Middle frontal gyrus (tissue), 1 donor: ENCODE results near the gene MICOS13.

Source experiments
- DNase-seq: peaks from one replicate; pipeline ENCODE4 v3.0.0-alpha.2; 2015; ENCODE audit warnings: low spot score; ENCODE audit errors: extremely low spot score

Gene MICOS13

GRCh38 chr19:5667751-5668271 is 12.5 kb downstream of the MICOS13 start:
- no peak for DNase-seq

GRCh38 chr19:5666921-5667610 is 13.2 kb downstream of the MICOS13 start:
- no peak for DNase-seq

- DNase-seq, result no peak
These were observed 14.4 kb downstream of the MICOS13 start for GRCh38 chr19:5665781-5666513.

- DNase-seq, result no peak
These were observed 15.8 kb downstream of the MICOS13 start for GRCh38 chr19:5664515-5664914.

GRCh38 chr19:5663904-5664303 is 16.4 kb downstream of the MICOS13 start:
- DNase-seq, result no peak

GRCh38 chr19:5661483-5661882 is 18.8 kb downstream of the MICOS13 start:
- no peak for DNase-seq

- no peak for DNase-seq
These were observed 24.9 kb downstream of the MICOS13 start for GRCh38 chr19:5655412-5655811.

GRCh38 chr19:5654931-5655330 is 25.4 kb downstream of the MICOS13 start:
- DNase-seq, result no peak

GRCh38 chr19:5652261-5652660 is 28.1 kb downstream of the MICOS13 start:
- DNase-seq, result no peak

- DNase-seq, result no peak
These were observed 29.0 kb downstream of the MICOS13 start for GRCh38 chr19:5651361-5651760.

GRCh38 chr19:5648464-5648863 is 31.9 kb downstream of the MICOS13 start:
- no peak for DNase-seq

- no peak for DNase-seq
These were observed 33.6 kb downstream of the MICOS13 start for GRCh38 chr19:5646703-5647102.

GRCh38 chr19:5645409-5645808 is 34.9 kb downstream of the MICOS13 start:
- no peak for DNase-seq

- DNase-seq, result no peak
These were observed 36.3 kb downstream of the MICOS13 start for GRCh38 chr19:5644037-5644436.

- DNase-seq, result no peak
These were observed 37.3 kb downstream of the MICOS13 start for GRCh38 chr19:5643060-5643459.

- DNase-seq, result no peak
These were observed 38.1 kb downstream of the MICOS13 start for GRCh38 chr19:5642204-5642603.

GRCh38 chr19:5641171-5641570 is 39.1 kb downstream of the MICOS13 start:
- DNase-seq, result no peak

GRCh38 chr19:5637971-5638370 is 42.3 kb downstream of the MICOS13 start:
- no peak for DNase-seq

- DNase-seq, result no peak
These were observed 44.9 kb downstream of the MICOS13 start for GRCh38 chr19:5635427-5635826.

GRCh38 chr19:5632657-5633056 is 47.7 kb downstream of the MICOS13 start:
- DNase-seq, result no peak

GRCh38 chr19:5632241-5632612 is 48.1 kb downstream of the MICOS13 start:
- no peak for DNase-seq

GRCh38 chr19:5631567-5632240 is 48.6 kb downstream of the MICOS13 start:
- no peak for DNase-seq
